HEK293T (cell line): ENCODE data around the gene SNED1.

Source experiments
- CTCF ChIA-PET: fragments of 350-600 bp; formaldehyde crosslinking; extraction: SDS; loops from one replicate; lab custom pipeline; 2021; ENCODE audit warnings: antibody characterized with exemption, inconsistent platforms; lab: Yijun Ruan, JAX
- POLR2A ChIA-PET: fragments of 350-600 bp; formaldehyde crosslinking; extraction: SDS; loops from one replicate; lab custom pipeline; 2020; ENCODE audit warnings: antibody characterized with exemption, inconsistent platforms; lab: Yijun Ruan, JAX
- DNase-seq: peaks from one replicate; pipeline ENCODE4 v3.0.0; 2012; ENCODE audit warnings: mixed read lengths; ENCODE audit errors: extremely low spot score
- ARNT ChIP-seq: fragments of 450-650 bp; IDR thresholded peaks from 2 replicates; pipeline ENCODE4 v1.6.1; 2017; ENCODE audit warnings: mild to moderate bottlenecking
- BHLHE40 ChIP-seq: fragments of 450-650 bp; IDR thresholded peaks from 2 replicates; pipeline ENCODE4 v1.6.1; 2016; ENCODE audit warnings: mild to moderate bottlenecking, moderate library complexity, borderline replicate concordance
- CTBP1 ChIP-seq: fragments of 450-650 bp; IDR thresholded peaks from 2 replicates; pipeline ENCODE4 v1.6.1; 2016; ENCODE audit warnings: borderline replicate concordance
- ELF4 ChIP-seq: fragments of 450-650 bp; IDR thresholded peaks from 2 replicates; pipeline ENCODE4 v1.6.1; 2017; ENCODE audit warnings: antibody characterized with exemption
- FOXA1 ChIP-seq: fragments of 450-650 bp; IDR thresholded peaks from 2 replicates; pipeline ENCODE4 v1.6.1; 2016; ENCODE audit warnings: mild to moderate bottlenecking
- FOXK2 ChIP-seq: fragments of 450-650 bp; IDR thresholded peaks from 2 replicates; pipeline ENCODE4 v1.6.1; 2016; ENCODE audit warnings: mild to moderate bottlenecking
- FOXM1 ChIP-seq: fragments of 450-650 bp; IDR thresholded peaks from 2 replicates; pipeline ENCODE4 v1.6.1; 2017; ENCODE audit warnings: mild to moderate bottlenecking, borderline replicate concordance
- HDGF ChIP-seq: fragments of 450-650 bp; IDR thresholded peaks from 2 replicates; pipeline ENCODE4 v1.6.1; 2017; ENCODE audit warnings: antibody characterized with exemption, borderline replicate concordance
- L3MBTL2 ChIP-seq: fragments of 450-650 bp; conservative IDR thresholded peaks from 2 replicates; pipeline ENCODE4 v1.6.1; 2016; ENCODE audit warnings: mild to moderate bottlenecking
- LEF1 ChIP-seq: fragments of 450-650 bp; IDR thresholded peaks from 2 replicates; pipeline ENCODE4 v1.6.1; 2017; ENCODE audit warnings: mild to moderate bottlenecking, borderline replicate concordance
- NFRKB ChIP-seq: fragments of 450-650 bp; IDR thresholded peaks from 2 replicates; pipeline ENCODE4 v1.6.1; 2016; ENCODE audit warnings: mild to moderate bottlenecking, moderate library complexity
- SP1 ChIP-seq: fragments of 450-650 bp; IDR thresholded peaks from 2 replicates; pipeline ENCODE4 v1.6.1; 2017
- SUZ12 ChIP-seq: fragments of 450-650 bp; IDR thresholded peaks from 2 replicates; pipeline ENCODE4 v1.6.1; 2016; ENCODE audit warnings: mild to moderate bottlenecking
- TARDBP ChIP-seq: fragments of 450-650 bp; IDR thresholded peaks from 2 replicates; pipeline ENCODE4 v1.6.1; 2016
- ZNF384 ChIP-seq: fragments of 450-650 bp; IDR thresholded peaks from 2 replicates; pipeline ENCODE4 v1.6.1; 2016
- TF ChIP-seq, protein P1 (sequence below): fragments of 450-650 bp; IDR thresholded peaks from 2 replicates; pipeline ENCODE4 v1.6.1; 2016

The SNED1 gene

DNA sequence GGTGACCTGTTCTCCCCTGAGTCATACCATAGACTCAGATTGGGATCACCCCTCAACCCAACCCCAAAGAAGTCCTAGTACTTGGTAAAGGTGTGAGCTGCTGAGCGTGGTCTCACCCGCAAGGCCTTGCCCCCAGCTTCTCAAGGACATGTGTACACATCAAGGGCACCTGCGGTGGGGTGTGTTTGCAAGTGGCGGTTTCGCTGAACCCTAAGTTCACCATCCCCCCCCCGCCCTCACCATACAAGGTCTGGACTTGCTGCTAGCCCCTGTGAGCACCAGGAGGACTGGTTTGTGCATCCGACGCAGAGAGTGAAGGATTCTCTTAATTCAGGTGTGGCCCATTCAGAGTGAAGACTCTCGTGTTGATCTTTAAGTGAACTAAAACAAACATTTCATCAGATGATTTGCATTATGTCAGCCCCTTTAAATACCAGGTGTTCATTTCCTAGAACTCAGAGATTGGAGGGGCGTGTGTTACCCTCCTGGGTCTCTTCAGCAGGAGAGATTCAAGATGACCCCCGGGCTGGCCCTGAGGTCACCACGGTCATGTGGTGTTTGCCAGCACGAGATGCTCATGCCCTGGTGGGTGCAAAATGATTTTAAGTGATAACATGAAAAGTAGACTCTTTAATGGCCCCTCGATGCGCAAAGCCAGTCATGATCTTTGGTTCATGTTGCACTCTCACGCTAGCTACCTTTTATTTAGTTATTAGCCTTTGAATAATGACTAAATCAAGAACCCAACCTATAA, 75.8 kb downstream of the SNED1 start:
- POLR2A ChIA-PET: no interaction called here
- no peak for DNase-seq
- TF ChIP-seq, protein P1, sequence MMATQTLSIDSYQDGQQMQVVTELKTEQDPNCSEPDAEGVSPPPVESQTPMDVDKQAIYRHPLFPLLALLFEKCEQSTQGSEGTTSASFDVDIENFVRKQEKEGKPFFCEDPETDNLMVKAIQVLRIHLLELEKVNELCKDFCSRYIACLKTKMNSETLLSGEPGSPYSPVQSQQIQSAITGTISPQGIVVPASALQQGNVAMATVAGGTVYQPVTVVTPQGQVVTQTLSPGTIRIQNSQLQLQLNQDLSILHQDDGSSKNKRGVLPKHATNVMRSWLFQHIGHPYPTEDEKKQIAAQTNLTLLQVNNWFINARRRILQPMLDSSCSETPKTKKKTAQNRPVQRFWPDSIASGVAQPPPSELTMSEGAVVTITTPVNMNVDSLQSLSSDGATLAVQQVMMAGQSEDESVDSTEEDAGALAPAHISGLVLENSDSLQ: no peak
- TF ChIP-seq SUZ12: no peak
- TF ChIP-seq HDGF: no peak
- no peak for TF ChIP-seq TARDBP
- CTCF ChIA-PET: no interaction called here

DNA sequence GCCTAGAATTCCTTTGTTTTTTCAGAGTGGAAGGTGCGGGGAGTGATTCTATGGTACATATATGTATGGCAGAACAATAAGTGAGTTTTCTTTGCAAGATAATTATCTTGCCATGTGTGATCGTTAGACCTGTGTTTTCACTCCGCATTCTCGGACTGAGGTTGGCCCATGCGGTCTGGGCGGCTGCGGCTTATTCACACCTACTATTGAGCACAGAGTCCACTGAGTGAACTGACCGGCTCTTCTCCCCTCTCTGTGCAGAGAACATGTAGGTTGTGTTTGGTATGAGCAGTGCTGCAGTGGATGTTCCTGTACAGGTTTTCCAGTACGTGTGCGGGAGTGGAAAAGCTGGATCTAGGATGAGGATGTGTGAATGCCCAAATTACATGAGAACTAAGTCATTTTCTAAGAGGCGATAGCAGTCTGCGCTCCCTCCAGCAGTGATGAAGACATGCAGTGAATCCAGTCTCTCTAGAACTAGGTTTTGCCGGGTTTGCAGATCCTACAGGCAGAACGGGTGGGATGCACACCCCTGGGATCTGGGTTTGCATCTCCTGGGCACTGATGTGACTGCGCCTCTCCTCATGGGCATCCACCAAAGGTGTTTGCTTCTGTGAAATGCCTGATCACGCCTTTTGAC, 76.6 kb downstream of the SNED1 start:
- CTCF ChIA-PET: no interaction called here
- POLR2A ChIA-PET: no interaction called here
- TF ChIP-seq FOXA1: no peak
- TF ChIP-seq HDGF: no peak
- TF ChIP-seq ARNT: no peak
- TF ChIP-seq CTBP1: no peak
- TF ChIP-seq, protein P1: no peak
- no peak for TF ChIP-seq L3MBTL2
- no peak for TF ChIP-seq LEF1
- no peak for TF ChIP-seq SP1
- no peak for TF ChIP-seq FOXK2
- no peak for TF ChIP-seq FOXM1
- TF ChIP-seq ZNF384: no peak
- DNase-seq: no peak

DNA sequence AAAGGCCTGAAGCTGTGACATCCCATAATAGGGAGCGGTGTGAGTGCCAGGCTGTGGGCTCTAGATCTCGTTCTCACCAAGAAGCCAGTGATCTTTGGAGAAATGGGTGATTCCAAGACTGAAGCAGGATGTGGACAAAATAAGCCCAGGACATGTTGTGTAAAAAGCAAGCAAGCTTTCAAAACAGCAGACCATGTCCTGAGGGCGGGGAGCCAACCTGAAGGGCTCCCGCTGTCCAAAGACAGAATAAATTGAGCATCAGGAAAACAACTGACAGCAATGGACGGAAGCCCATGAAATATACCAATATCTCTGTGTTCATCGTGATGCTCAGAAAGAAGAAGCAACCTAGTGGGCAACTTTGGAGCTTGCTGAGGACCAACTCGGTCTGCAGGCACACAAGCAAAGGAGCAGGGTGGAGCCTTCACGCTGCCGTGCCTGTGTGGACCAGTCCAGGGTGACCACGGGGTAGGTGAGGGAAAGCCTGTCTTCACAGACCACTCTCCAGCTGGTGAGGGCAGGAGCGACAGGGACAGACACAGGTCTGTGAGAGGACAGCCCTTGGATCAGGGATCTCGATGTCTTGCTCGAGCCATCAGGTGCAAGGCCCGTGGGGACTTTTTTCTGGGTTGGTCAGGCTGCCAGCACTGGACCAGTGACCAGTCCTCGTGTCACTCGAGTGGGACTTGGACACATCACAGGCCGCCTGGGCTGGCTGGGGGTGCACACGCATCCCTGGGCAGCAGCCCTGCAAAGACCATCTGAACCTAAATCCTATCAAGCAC, 82.2 kb downstream of the SNED1 start:
- TF ChIP-seq CTBP1: no peak
- TF ChIP-seq FOXK2: no peak
- TF ChIP-seq L3MBTL2: no peak
- no peak for TF ChIP-seq ZNF384
- TF ChIP-seq SP1: no peak
- no peak for TF ChIP-seq FOXM1
- ChIA-PET POLR2A (no interaction called here), CTCF (no interaction called here)
- no peak for DNase-seq

DNA sequence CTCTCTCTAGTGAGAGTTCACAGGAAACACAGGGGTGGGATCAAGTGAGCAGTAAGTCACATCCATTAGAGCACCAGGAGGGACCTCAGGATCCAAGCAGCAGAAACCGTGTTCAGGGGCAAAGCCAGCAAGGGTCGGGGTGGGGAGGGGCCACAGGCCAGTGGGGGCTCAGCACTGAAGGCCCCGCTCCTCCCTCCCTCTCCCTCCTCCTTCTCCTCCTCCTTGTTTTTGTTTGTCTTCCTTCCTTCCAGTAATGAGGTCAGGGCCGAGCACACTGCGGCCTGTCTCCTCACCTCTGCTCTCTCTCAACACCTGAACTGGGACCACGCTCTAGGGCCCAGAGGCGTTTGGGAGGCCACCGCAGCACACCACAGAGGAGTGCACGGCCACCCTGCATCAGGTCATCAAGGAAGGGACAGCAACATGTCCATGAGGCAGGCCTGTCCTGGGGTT, 82.8 kb downstream of the SNED1 start:
- CTCF ChIA-PET: no interaction called here
- DNase-seq: no peak
- no peak for TF ChIP-seq FOXA1
- TF ChIP-seq BHLHE40: no peak
- TF ChIP-seq ELF4: no peak
- no peak for TF ChIP-seq ARNT
- POLR2A ChIA-PET: no interaction called here

DNA sequence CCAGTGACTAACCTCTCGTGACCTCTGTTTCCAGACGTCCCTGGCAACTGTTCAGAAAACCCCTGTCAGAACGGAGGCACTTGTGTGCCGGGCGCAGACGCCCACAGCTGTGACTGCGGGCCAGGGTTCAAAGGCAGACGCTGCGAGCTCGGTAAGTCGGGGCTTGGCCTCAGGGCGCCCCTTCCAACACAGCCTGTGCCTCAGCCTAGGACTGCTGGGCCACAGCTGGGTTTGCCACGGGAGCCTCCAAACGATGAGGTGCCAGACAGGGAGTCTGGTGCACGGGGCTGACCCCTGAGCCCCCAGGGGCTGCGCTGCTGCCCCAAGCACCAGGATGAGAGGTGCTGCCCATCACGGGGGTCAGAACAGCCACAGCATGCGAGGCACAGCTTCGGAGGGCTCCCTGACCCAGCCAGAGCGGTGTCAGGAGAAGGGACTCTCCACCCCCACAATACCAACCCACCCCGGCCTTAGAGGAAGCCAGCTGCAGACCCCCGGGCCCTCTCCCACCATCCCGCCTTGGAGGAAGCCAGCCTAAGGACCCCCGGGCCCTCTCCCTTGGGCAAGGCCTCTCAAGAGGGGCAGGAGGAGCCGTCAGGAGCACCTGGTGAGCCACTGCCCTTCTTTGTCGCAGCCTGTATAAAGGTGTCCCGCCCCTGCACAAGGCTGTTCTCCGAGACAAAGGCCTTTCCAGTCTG, 83.4 kb downstream of the SNED1 start:
- DNase-seq: no peak
- TF ChIP-seq FOXM1 (no peak), NFRKB (no peak)
- CTCF ChIA-PET: no interaction called here
- POLR2A ChIA-PET: no interaction called here

DNA sequence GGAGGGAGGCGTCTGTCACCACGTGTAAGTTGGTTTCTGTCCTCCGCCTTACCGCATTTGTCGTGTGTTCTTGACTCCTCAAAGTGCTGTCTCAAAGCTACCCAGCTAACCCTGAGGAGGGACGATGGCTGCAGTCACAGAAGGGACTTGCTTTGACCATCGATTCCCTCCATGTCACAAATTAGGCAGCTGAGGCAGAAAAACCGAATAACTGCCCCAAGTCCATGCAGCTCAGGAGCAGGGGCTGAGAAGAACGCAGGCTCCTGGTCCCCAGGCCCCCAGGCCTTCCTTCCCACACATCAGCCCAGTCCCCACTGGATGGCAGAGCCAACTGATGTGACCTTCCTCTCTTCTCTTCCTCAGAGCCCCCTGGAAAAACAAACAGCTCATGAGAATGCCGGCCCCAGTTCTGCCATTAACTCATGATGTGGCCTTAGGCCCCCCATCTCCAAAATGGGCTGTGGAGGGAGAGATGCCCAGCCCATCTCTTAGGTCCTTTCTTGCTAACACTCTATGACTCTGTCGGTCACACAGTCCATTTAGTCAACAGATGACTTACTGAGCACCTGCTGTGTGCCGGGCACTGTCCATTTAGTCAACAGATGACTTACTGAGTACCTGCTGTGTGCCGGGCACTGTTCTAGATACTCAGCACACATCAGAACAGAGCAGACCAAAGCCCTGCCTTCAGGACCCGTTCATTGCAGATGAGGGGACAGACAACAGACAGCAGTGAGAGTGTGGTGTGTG, 84.1 kb downstream of the SNED1 start:
- ChIA-PET POLR2A (no interaction called here), CTCF (no interaction called here)
- no peak for DNase-seq
- TF ChIP-seq, protein P1: no peak
- TF ChIP-seq SUZ12 (no peak), L3MBTL2 (no peak), FOXA1 (no peak), BHLHE40 (no peak), TARDBP (no peak)
